Ishikawa (cell line): ENCODE results near the gene RTTN.

Source experiments
- EP300 ChIP-seq: IDR thresholded peaks from 2 replicates; pipeline ENCODE4 v1.6.1; 2012; ENCODE audit warnings: borderline replicate concordance
- RAD21 ChIP-seq: IDR thresholded peaks from 2 replicates; pipeline ENCODE4 v1.6.1; 2012; ENCODE audit warnings: low read depth
- TCF12 ChIP-seq: IDR thresholded peaks from 2 replicates; pipeline ENCODE4 v1.6.1; 2012; ENCODE audit warnings: low read depth
- TEAD4 ChIP-seq: IDR thresholded peaks from 2 replicates; pipeline ENCODE4 v1.6.1; 2012
- ZBTB7A ChIP-seq: IDR thresholded peaks from 2 replicates; pipeline ENCODE4 v1.6.1; 2012; ENCODE audit warnings: low read depth

DNA sequence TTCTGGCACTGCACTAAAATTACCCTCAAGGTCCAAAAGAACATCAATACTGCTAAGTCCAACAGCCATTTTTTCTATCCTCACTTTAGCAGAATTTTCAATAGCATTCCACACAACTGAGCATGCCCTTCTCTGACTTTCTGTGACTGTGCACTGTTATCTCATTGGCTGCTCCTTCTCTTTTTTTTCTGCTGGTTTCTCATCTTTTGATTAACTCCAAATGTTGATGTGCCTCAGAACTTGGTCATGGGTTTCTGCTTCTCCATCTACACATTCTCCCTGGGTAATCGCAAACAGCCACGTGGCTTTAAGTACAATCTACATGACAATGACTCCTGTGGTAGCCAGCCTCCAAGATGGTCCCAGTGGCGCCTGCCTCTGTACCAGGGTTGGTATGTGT, 182.9 kb downstream of the RTTN start:
- no peak for TF ChIP-seq EP300
- TF ChIP-seq RAD21: no peak
- no peak for TF ChIP-seq ZBTB7A
- no peak for TF ChIP-seq TEAD4
- no peak for TF ChIP-seq TCF12
